HG02678 (cell line): ENCODE data around the gene CNOT1.
"Not testable (repeated sequence)": the region's sequence is repeated elsewhere in the genome, so short reads cannot be mapped to it uniquely, and the experiment has no call there.

ENCODE experiments used
- ATAC-seq: cut with Tn5 transposase; IDR thresholded peaks from one replicate; pipeline ENCODE4 v1.9.1; 2021; ENCODE audit warnings: mild to moderate bottlenecking, moderate library complexity; ENCODE audit not compliant: unreplicated experiment

CNOT1 gene

DNA sequence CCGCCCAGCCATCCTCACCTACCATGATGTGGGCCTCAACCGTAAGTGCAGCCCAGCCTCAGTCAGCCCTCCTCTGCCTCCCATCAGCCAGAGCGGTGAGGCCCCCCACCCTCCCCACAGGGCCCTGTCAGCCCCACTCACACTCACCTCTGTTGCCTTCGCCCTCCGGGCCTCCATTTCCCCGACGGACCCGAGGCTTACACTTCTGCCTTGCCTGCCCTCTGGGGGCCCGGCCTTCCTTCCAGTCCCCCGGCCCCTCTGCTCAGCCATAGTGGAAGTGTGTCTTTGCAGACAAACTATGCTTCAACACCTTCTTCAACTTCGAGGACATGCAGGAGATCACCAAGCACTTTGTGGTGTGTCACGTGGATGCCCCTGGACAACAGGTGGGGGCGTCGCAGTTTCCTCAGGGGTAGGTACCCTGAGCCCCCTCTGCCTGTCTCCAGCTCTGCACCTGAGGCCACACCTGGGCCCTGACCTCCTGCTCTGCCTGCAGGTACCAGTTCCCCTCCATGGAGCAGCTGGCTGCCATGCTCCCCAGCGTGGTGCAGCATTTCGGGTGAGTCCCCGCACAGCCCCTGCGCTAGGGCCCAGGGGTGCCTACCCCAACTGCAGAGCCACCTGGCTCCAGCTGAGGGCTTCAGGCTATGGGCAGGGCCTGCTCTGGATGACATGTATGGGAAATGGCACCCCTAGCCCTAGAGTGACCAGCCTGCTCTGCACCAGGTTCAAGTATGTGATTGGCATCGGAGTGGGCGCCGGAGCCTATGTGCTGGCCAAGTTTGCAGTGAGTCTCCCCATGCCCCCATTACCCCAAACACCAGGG is 125.5 kb downstream of the CNOT1 start:
- no peak for ATAC-seq

DNA sequence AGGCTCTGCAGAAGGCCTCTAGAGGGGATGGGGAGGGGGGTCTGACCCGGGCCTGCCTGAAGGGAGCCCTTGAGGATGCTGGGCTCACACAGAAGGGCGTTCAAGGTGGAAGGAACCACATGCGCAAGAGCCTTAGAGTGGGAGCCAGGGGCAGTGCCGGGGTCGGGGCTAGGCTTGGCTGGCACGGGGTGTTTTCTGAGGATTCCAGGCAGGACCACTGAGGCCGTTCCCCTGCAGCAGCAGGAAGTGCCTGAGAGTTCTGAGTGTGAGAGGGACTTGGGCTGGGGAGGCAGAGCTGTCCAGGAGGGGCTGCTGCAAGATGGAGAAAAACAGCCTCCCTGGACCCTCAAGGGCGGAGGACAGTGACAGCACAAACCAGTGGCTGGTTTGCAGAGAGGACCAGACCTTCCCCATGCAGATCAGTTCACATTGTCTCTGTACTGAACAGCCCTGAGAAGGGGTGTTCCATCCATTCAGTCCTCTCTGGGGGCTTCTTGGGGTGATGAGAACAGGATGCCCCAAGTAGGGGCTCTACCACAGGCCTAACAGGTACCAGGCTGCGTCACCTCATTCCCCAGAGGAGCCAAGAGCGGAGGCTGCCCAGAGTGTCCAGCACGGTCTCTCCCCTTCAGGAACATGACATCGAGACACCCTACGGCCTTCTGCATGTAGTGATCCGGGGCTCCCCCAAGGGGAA is 126.3 kb downstream of the CNOT1 start:
- ATAC-seq = no peak

DNA sequence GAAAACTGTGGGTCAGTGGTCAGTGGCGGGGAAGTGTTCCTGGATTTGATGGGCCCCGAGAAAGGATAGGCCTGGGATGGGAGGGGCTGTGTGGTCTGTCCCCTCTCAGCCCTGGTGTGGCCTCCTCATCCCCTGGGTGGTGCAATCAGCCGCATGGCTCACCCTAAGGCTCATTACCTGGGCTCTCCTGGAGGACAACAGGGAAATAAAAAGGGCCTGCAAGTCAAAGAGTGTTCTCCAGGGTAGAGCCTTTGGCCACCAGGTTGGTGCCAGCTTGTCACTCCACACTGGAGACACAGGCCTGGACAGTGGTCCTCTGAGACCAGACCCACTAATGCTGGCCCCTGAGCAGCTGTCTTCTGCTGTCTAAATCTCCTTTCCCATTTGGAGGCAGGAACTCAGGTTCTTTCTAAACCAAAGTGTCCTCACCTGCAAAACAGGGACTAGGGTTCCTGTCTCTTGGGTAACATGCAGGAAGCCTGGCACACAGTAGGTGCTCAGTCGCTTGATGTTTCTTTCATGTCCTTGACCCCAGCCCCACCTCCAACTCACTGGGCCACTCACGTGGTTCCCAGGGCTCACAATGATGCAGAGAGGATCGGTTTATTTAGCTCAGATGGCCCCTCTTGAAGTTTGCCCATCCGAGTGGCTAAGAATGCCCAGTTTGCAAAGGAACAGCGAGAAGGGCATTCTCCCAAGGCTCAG is 127.3 kb downstream of the CNOT1 start:
- ATAC-seq = no peak

DNA sequence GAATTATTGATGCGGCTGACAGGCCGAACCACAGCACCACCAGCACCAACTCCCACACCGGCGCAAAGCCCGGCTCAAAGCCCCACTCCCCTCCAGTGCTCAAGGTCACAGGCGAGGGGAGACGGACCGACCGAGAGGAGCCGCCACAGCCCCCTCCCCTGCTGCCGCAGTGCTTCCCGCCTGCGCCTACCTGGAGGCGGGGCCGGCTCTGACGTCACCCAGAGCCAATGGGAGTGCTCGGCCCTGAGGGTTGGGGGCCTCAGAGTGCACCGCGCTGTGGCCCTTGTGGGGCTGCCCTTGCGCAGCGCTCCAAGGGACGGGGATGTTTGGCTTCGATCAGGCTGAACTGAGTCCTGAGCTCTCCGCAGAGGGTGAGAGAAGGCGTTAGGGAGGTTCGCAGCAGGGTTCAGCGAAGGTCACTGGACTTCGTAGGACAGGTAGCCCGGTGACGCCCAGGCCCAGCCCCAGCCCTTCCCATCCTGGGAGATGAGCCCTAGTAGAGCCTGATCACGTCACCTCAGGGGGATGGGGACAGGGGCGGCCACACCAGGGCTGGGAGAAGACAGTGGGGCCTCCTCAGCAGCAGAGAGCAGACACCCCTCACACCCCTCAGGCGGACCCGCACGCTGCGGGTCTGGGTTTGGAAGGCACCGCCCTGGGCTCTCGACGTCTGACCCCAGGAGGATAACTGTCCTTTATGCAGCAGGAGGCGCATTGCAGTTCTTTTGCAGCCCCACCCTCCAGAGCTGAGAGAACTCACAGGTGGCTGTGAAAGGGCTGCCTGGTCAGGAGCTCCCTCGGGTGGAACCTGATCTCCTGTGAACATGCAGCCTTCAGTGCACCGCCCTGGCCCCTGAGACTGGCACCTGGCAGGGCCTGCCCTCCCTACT is 128.1 kb downstream of the CNOT1 start:
- ATAC-seq = no peak

DNA sequence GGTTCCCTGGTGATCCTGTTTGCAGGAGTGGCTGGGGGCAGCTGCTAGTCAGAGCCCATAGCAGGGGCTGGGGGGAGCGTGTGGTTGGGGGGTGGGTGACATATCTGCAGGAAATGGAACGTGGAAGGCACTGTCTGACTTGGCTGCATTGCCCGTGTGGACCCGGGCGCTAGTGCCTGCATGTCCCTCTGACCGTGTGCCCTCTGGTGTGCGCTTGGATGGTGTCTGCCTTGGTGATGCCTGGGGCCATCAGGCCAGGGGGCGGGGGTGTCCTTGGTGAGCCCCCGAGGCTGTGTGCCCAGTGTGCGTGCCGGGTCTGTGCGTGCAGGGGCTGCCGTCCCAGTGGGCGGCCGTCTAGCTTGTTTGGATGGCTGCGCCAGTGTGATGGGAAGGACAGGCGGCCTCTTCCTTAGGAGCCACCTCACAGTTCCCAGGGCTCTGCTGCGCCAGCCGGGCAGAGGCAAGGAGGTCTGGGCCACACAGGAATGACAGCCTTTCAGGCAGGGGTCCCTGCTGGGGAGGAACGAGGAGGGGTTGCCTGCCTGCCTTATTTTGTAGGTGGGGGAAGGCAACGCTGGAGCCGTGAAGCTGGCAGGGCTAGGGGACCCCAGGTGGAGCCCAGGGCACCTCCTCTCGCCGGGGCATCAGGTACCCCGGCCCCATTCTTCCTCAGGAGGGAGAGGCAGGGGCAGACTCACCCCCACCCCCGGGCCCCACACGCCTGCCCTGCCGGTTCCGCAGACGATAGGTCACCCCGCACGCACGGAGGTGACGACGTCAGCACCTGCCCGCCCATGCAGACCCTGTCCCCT is 129.0 kb downstream of the CNOT1 start:
- no peak for ATAC-seq

DNA sequence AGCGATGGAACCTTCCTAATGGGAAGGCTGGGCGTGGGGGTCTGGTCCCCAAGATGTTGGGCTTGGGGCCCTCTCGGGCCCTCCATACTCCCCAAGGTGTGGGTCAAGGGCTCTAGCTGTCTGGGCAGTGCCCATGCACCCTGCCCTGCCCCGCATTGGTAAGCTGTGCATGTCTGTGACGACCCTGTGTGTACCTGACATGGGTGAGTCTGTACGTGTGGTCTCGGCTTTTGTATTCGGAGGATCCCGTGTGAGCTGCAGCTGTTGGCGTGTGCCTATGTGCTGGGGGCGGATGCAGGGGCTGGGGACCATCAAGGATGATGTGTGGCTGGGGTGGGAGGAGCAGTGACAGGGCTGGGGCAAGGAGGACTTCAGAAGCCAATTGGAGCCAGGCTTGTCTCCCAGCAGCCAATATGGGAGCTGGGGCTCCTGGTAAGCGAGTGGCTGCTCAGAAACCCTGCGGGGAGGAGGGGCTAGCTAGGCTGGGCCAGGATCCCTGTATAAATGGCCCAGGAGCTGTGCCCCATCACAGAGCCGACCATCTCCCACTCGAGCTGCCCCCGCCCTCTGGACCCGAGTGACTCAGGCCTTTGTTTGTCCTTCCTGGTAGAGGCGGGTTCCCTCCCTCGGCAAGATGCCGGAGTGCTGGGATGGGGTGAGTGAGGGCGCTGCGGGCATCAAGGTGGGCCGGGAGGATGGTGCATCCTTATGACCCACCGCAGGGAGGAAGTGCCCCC is 129.8 kb downstream of the CNOT1 start, which contains the start of gene NDRG4:
Gene NDRG4, plus strand, starts transcription at position 529 of the 737 bp plus-strand sequence. Its CDS starts 106 bp downstream, at position 635.
- no peak for ATAC-seq

DNA sequence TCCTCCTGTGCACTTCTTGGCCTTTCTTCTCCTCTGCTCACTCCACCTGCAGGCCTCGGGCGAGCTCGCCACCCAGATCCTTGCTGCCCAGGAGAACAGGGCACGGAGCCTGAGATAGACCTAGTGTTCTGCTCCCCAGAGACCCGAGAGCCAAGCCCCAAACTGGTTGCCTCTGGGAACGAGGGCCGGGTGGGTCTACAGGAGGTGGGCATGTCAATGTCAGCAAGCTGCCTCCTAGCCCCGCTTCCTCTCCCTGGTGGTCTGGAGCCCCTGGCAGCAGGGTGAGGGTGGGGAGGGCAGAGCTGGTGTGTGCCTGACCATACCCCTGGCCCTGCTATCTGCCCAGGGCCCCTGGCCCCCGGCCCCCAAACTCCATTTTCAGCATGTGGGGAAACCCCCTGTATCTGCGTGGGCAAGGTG is 130.5 kb downstream of the CNOT1 start:
- no peak for ATAC-seq

DNA sequence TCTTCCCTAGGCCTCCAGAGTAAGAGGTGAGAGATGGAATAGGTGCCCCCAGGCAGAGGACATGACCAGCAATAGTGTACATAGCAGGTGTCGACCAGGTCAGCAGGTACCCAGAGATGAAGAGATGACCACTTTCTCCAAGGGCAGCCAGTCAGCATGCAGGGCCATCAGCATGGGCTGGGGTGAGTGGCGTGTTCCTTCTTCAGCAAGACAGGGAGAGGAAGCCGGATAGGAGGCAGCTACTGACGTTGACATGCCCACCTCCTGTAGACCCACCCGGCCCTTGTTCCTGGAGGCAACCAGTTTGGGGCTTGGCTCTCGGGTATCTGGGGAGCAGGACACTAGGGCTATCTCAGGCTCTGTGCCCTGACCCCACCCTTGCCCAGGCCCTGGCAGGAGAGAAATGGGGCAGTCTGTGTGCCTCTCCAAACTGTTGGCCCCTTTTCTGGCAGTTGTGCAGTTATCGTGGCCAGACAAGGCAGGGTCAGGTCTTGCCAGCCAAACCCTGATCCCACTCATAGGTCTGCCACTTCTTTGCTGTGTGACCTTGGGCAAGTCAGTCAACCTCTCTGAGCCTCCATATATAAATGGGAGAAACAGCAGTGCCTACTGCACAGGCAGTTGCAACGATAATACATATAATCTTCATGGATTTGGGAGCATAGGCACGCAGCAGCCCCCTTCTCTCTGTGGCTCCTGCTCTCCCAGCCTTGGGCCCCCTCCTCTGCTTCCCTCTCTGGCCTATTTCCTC is 131.1 kb downstream of the CNOT1 start:
- ATAC-seq = no peak

DNA sequence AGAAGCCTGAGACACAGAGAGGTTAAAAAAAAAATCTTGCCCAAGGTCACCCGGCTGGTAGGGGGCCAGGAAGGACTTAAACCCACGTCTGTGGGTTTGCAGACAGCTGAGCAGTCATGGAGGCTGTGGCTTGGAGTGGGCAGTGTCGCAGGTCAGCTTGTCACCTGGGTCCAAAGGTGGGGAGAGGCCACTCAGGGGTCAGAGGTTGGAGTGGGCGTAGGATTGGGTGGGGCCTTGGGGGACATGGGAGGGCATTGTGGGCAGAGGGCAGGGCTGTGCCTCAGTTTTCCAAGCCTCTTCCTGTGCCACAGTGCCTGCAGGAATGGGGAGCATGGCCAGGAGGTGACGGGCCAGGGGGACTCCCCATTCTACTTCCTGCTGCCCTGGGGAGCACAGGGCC is 131.7 kb downstream of the CNOT1 start:
- ATAC-seq = no peak

DNA sequence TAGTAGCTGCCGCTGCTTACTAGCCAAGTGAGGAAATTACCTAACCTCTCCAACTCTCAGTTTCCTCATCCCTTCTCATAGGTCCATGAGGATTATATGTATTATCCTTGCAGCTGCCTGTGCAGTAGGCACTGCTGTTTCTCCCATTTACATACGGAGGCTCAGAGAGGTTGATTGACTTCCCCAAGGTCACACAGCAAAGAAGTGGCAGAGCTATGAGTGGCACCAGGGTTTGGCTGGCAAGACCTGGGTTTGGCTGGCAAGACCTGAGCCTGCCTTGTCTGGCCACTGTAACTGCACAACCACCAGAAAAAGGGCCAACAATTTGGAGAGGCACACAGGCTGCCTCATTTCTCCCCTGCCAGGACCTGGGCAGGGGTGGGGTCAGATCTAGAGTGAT is 132.2 kb downstream of the CNOT1 start:
- no peak for ATAC-seq

DNA sequence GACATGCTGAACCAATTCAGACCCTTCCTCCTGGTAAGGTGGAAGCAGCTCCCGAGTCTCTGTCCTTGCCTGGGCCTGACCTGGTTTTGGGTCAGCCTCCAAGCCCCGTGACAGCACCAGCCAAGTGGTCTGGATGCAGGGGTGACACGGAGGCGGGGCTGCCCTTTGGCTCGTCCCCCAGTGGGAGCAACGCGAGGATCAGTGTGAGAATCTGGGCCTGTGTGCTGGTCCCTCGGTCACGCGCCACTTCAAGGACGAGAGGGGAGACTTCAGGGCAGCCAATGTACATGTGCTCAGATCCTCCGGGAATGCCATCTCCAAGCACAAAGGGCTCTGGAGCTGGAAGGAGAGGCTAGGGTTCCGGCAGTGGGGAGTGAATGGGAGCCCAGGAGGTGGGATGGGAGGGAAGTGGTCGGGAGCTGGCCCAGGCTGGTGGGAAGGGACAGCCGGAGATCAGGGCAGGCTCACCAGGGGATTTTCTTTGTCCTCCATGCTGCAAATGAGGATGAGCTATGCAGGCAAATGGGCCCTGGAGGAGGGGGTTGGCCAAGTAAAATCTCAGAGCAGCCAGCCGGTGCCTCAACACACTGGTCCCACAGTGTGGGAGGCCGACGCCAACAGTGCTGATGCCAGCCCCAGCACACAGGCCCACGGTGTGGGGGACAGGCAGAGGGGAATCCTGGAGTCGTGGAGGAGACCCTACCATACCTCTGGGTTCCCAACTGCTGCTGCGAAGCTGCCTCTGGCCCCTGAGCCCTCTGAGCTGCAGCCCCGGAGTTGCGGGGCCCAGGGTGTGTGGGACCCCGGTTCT is 133.9 kb downstream of the CNOT1 start:
- ATAC-seq = no peak

DNA sequence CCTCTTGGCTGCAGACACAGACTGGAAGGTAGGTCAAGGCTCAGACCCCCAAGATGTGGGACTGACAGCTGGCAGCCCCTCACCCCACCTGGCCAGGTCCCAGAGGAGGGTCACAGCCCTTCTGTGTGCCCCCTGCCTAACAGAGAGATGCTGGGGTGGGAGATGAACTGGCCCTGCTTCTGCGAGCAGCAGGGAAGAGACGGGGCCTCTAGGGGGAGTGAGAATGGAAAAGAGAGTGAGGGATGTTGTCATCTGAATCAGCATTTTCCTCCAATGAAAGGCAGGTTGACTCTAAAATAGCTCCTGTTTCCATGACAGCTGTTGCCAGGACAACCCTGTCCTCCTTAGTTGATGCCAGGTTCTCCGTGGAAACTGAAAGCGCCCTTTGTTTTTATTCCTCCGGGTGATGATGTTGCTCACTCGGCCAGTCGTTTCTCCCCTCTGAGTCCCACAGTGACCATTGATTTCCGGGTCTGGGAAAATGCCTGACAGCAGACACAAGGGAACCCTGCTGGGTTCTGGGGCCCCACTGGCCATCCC is 134.6 kb downstream of the CNOT1 start:
- peak; percentile 63 for ATAC-seq

DNA sequence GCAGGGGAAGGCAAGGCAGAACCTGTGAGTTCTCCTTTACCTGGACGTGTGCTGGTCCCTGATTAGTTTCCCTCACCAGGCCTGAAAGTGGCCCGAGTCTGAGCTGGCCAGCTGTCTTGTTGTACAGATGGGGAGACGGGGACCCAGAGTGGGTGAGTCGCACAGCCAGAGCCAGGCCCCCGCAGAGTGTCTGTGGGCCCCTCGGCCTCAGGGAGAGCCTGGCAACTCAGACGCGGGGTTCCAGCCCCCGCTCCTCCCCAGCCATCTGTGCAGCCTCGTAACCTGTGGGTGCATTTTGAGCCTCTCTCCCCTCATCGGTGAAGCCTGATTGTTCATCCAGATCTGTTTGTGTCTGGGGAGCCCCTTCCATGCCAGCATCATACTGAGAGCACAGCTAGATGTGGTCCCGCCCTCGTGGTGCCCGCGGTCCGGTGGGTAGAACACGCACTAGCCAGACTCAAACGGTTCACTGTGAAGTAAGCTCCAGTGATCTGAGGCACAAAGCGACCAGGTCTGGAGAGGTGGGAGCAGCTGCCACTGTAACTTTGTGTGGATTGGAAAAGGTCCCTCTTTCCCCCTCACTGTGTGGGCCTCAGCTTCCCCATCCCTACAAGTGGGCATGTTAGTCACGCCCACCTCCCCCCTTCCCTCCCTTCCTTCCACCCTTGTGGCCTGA is 135.7 kb downstream of the CNOT1 start:
- no peak for ATAC-seq

DNA sequence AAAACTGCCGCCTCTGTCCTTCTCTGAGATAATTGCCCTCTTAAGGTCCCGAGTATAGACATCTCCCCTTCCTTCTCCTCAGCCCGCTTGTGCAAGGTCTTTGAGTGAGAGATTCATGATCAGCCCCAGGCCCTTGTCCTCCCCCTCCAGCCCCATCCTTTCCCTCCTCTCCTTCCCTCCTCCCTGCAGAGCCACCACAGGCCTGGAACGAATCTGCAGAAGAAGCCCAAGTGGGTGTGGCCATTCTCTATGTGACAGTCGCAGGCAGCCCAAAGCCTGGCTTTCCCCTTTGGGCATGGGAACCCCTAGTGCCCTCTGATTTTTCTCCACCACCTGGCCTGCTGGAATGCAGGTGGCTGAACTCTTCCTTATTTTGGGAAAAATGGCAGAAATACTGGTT is 136.9 kb downstream of the CNOT1 start:
- no peak for ATAC-seq

DNA sequence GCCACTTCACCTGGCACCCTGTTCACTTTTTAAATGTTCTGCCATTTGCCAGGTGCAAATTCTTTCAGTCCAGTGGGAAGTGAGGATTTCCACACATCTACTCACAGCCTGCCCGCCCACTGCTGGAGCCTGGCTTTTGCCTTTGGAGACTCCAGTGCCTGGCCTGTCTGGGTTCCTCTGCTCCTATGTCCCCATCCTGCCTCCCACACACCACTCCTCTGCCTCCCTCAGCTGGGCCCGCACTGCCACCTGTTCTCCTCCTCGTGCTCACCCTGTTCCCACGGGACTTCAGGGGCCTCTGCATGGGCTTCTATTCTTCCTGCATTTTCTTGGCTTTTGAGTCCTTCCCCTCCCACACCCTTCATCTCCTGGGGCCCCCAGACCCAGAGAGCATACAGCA is 137.6 kb downstream of the CNOT1 start:
- ATAC-seq = no peak

DNA sequence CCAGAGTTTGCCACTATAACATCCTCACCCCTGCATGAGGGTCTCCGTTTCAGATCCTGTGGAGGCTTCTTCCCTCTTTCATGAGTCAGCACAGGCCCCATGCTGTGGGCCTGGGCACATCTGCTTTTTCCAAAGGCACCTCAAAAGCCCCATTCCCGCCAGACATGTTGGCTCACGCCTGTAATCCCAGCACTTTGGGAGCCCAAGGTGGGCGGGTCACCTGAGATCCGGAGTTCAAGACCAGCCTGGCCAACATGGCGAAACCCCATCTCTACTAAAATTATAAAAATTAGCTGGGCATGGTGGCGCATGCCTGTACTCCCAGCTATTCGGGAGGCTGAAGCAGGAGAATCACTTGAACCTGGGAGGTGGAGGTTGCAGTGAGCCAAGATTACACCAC is 139.1 kb downstream of the CNOT1 start:
- ATAC-seq = not testable (repeated sequence)

DNA sequence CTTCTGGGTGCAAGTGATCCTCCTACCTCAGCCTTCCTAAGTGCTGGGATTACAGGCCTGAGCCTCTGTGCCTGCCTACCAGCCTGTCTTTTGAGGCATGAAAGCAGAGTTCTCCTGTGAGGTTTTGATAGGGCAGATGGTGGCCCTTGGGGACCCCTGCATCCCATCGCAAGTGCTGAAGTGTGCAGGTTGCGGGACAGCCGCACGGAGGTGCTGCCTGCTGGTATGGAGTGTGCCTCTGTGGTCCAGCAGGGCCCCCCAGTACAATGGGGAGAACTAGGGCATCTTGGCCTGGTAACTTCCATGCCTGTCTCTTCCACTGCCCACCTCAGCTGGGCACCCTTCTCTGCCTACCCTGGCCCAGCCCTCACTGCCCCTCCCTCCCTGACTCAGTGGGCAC is 139.6 kb downstream of the CNOT1 start:
- ATAC-seq = no peak
